GM12892 (cell line): ENCODE results near the gene PDX1. TPM values are rescaled to one million over a fixed set of nuclear protein-coding genes. Genes with fewer than 3 reads are reported as not detected.

Source experiments
- DNase-seq: peaks from one replicate; pipeline ENCODE4 v3.0.0; 2011; ENCODE audit not compliant: insufficient read length
- FAIRE-seq: peaks from 2 replicates; lab custom pipeline; 2011; peaks lifted over from hg19 to GRCh38; lab: Jason Lieb, UNC
- POLR2A ChIP-seq: IDR thresholded peaks from 2 replicates; pipeline ENCODE4 v1.6.1; 2011; ENCODE audit warnings: low read depth, low read length, control low read depth
- POLR2AphosphoS5 ChIP-seq: IDR thresholded peaks from 2 replicates; pipeline ENCODE4 v1.6.1; 2011; ENCODE audit warnings: low read depth, low read length, control low read depth
- TAF1 ChIP-seq: IDR thresholded peaks from 2 replicates; pipeline ENCODE4 v1.6.1; 2011; ENCODE audit warnings: low read depth, mild to moderate bottlenecking, control low read depth, low read length, borderline replicate concordance
- polyA plus RNA-seq: library from polyadenylated mRNA; unstranded; fragments of >200 nt; gene quantifications from one replicate; pipeline ENCODE4 v1.2.1, GENCODE V29; 2012; ENCODE audit warnings: missing spikeins, inconsistent platforms; ENCODE audit not compliant: missing spikeins

The PDX1 gene
- polyA plus RNA-seq: 0.17 TPM

- TF ChIP-seq POLR2A (no peak), POLR2AphosphoS5 (no peak), TAF1 (no peak)
- peak; percentile 42 for DNase-seq
- FAIRE-seq: no peak
Observed at GRCh38 chr13:27919934-27920676, at the start of gene PDX1. PDX1 (plus strand) TSS chr13:27920000; CDS start chr13:27920139, 139 bp downstream.

- TF ChIP-seq POLR2A: no peak
- no peak for TF ChIP-seq POLR2AphosphoS5
- TF ChIP-seq TAF1: no peak
- no peak for FAIRE-seq
- no peak for DNase-seq
Observed at GRCh38 chr13:27878274-27878673, 41.5 kb upstream of the PDX1 start.

GRCh38 chr13:27889471-27889870 lies 30.3 kb upstream of the PDX1 start:
- FAIRE-seq (no peak), DNase-seq (no peak)
- no peak for TF ChIP-seq POLR2AphosphoS5
- no peak for TF ChIP-seq TAF1
- no peak for TF ChIP-seq POLR2A

- DNase-seq: no peak
- TF ChIP-seq POLR2A: no peak
- TF ChIP-seq POLR2AphosphoS5: no peak
- TF ChIP-seq TAF1: no peak
- no peak for FAIRE-seq
Observed at GRCh38 chr13:27896726-27897125, 23.1 kb upstream of the PDX1 start.

GRCh38 chr13:27904719-27905118 lies 15.1 kb upstream of the PDX1 start:
- no peak for TF ChIP-seq POLR2A
- no peak for TF ChIP-seq POLR2AphosphoS5
- TF ChIP-seq TAF1: no peak
- no peak for FAIRE-seq

GRCh38 chr13:27905650-27906049 lies 14.2 kb upstream of the PDX1 start:
- no peak for TF ChIP-seq POLR2AphosphoS5
- TF ChIP-seq POLR2A: no peak
- TF ChIP-seq TAF1: no peak
- FAIRE-seq (no peak), DNase-seq (no peak)

More at GRCh38 chr13:27904719-27905118, 15.1 kb upstream of the PDX1 start:
- no peak for DNase-seq

GRCh38 chr13:27907121-27907787 lies 12.5 kb upstream of the PDX1 start:
- DNase-seq (no peak), FAIRE-seq (no peak)
- TF ChIP-seq POLR2A (no peak), TAF1 (no peak), POLR2AphosphoS5 (no peak)

- FAIRE-seq (no peak), DNase-seq (no peak)
- TF ChIP-seq POLR2AphosphoS5: no peak
- no peak for TF ChIP-seq POLR2A
- no peak for TF ChIP-seq TAF1
Observed at GRCh38 chr13:27909378-27909777, 10.4 kb upstream of the PDX1 start.

GRCh38 chr13:27911521-27911920 lies 8.3 kb upstream of the PDX1 start:
- FAIRE-seq (no peak), DNase-seq (no peak)
- TF ChIP-seq POLR2A: no peak

- no peak for FAIRE-seq
- TF ChIP-seq TAF1 (no peak), POLR2A (no peak), POLR2AphosphoS5 (no peak)
- DNase-seq: no peak
Observed at GRCh38 chr13:27913160-27913559, 6.6 kb upstream of the PDX1 start.

GRCh38 chr13:27915301-27916207 lies 4.2 kb upstream of the PDX1 start:
- no peak for DNase-seq
- TF ChIP-seq TAF1: no peak
- TF ChIP-seq POLR2AphosphoS5: no peak
- no peak for TF ChIP-seq POLR2A
- FAIRE-seq: no peak
